K562 (cell line): ENCODE data around the gene WEE1.

ENCODE experiments used
- GABPA ChIP-seq: fragments of 200-800 bp; sonication (Bioruptor generic); conservative IDR thresholded peaks from 2 replicates; pipeline ENCODE4 v1.6.1; 2016; ENCODE audit warnings: low read depth, missing genetic modification characterization, missing compliant biosample characterization
- NFE2L1 ChIP-seq: fragments of 450-650 bp; IDR thresholded peaks from 2 replicates; pipeline ENCODE4 v1.6.1; 2016; ENCODE audit warnings: missing genetic modification characterization, low read depth, mild to moderate bottlenecking, missing compliant biosample characterization, moderate library complexity, borderline replicate concordance
- POLR2AphosphoS5 ChIP-seq: IDR thresholded peaks from 2 replicates; pipeline ENCODE4 v1.6.1; 2011; ENCODE audit warnings: mild to moderate bottlenecking, low read depth, low read length, moderate library complexity; ENCODE audit not compliant: control insufficient read depth, insufficient read depth
- TCF7L2 ChIP-seq: fragments of 150-350 bp; IDR thresholded peaks from 2 replicates; pipeline ENCODE4 v1.6.1; 2016; ENCODE audit warnings: low read depth, mild to moderate bottlenecking, low read length, moderate library complexity
- TF ChIP-seq, protein P1 (sequence below), 3 experiments: IDR thresholded peaks in 2 of 3; conservative IDR thresholded peaks in 1 of 3; 2 replicates each; pipeline ENCODE4 v1.5.1; 2011 to 2012; ENCODE audit warnings: low read length in 3 of 3, mild to moderate bottlenecking in 3 of 3, control low read depth in 2 of 3, improper control_type of control experiment in 1 of 3, inconsistent platforms in 1 of 3, low read depth in 1 of 3, mixed read lengths in 1 of 3, moderate library complexity in 1 of 3; ENCODE audit not compliant: insufficient read depth in 2 of 3
- TF ChIP-seq, protein P2 (sequence below), 2 experiments: fragments of 200-800 bp in 1 of 2; sonication (Bioruptor generic) in 1 of 2; sonication (generic) in 1 of 2; formaldehyde crosslinking in 1 of 2; IDR thresholded peaks in 1 of 2; conservative IDR thresholded peaks in 1 of 2; 2 replicates each; pipeline versions ENCODE4 v1.5.0 to v1.6.1; 2016 to 2020; ENCODE audit warnings: missing compliant biosample characterization in 1 of 2, missing genetic modification characterization in 1 of 2, missing genetic modification reagents in 1 of 2
- TF ChIP-seq, protein P3 (sequence below), 2 experiments: IDR thresholded peaks; 2 replicates each; pipeline ENCODE4 v1.6.1; 2011; ENCODE audit warnings: borderline replicate concordance in 1 of 2, control low read depth in 1 of 2, low read depth in 1 of 2, low read length in 1 of 2, mild to moderate bottlenecking in 1 of 2, mixed read lengths in 1 of 2, moderate library complexity in 1 of 2; ENCODE audit not compliant: insufficient read depth in 1 of 2, insufficient read length in 1 of 2, poor library complexity in 1 of 2, severe bottlenecking in 1 of 2; ENCODE audit errors: extremely low read depth in 1 of 2

DNA sequence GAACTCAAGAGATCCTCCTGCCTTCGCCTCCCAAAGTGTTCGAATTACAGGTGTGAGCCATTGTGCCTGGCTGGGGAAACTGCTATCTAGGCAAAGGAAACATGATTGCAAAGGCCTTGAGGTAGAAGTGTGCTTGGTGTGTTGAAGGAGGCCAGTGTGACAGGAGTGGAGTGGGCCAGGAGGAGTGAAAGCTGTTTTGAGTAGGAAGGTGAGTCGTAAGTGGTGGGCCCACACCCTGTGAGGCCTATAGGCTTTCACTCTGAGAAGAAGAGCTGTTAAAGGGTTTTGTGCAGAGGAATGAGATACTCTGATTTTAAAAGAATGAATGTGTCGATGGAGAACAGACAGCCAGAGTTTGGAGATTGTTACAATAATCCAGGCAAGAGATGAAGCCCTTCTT is 43.4 kb downstream of the WEE1 start:
- TF ChIP-seq NFE2L1 (tag) (no peak), POLR2AphosphoS5 (no peak), TCF7L2 (no peak), GABPA (tag) (no peak)
- TF ChIP-seq, protein P1, sequence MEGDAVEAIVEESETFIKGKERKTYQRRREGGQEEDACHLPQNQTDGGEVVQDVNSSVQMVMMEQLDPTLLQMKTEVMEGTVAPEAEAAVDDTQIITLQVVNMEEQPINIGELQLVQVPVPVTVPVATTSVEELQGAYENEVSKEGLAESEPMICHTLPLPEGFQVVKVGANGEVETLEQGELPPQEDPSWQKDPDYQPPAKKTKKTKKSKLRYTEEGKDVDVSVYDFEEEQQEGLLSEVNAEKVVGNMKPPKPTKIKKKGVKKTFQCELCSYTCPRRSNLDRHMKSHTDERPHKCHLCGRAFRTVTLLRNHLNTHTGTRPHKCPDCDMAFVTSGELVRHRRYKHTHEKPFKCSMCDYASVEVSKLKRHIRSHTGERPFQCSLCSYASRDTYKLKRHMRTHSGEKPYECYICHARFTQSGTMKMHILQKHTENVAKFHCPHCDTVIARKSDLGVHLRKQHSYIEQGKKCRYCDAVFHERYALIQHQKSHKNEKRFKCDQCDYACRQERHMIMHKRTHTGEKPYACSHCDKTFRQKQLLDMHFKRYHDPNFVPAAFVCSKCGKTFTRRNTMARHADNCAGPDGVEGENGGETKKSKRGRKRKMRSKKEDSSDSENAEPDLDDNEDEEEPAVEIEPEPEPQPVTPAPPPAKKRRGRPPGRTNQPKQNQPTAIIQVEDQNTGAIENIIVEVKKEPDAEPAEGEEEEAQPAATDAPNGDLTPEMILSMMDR (IDR thresholded peaks at IDR 0.05 in 2 of 3, conservative IDR thresholded peaks at IDR 0.05 in 1 of 3; ENCODE audit: insufficient read depth in 2 of 3, low read depth in 1 of 3, low read length in 3 of 3), result no peak
- TF ChIP-seq, protein P2, sequence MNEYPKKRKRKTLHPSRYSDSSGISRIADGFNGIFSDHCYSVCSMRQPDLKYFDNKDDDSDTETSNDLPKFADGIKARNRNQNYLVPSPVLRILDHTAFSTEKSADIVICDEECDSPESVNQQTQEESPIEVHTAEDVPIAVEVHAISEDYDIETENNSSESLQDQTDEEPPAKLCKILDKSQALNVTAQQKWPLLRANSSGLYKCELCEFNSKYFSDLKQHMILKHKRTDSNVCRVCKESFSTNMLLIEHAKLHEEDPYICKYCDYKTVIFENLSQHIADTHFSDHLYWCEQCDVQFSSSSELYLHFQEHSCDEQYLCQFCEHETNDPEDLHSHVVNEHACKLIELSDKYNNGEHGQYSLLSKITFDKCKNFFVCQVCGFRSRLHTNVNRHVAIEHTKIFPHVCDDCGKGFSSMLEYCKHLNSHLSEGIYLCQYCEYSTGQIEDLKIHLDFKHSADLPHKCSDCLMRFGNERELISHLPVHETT (CRISPR knock-in tag; conservative IDR thresholded peaks at IDR 0.05 in 1 of 2, IDR thresholded peaks at IDR 0.05 in 1 of 2), result no peak
- TF ChIP-seq, protein P3, sequence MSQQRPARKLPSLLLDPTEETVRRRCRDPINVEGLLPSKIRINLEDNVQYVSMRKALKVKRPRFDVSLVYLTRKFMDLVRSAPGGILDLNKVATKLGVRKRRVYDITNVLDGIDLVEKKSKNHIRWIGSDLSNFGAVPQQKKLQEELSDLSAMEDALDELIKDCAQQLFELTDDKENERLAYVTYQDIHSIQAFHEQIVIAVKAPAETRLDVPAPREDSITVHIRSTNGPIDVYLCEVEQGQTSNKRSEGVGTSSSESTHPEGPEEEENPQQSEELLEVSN (IDR thresholded peaks at IDR 0.05; ENCODE audit: borderline replicate concordance in 1 of 2, extremely low read depth in 1 of 2, insufficient read depth in 1 of 2, insufficient read length in 1 of 2, low read depth in 1 of 2, low read length in 1 of 2, poor library complexity in 1 of 2, severe bottlenecking in 1 of 2), result no peak
